Trophoblast cell (in vitro differentiated cells and primary cell): ENCODE data around the gene PRM3. TPM values are rescaled to one million over a fixed set of nuclear protein-coding genes. Genes with fewer than 3 reads are reported as not detected.

ENCODE experiments used
- DNase-seq, 2 donors: peaks; one replicate each; pipeline ENCODE4 v3.0.0-alpha.2; 2016
- H2AFZ ChIP-seq: 2 replicates; pipeline ENCODE4 v1.6.1; 2013; ENCODE audit warnings: low read length, moderate library complexity, mild to moderate bottlenecking; ENCODE audit not compliant: insufficient read depth, poor library complexity
- H2AK5ac ChIP-seq: 2 replicates; pipeline ENCODE4 v1.6.1; 2013; ENCODE audit warnings: mild to moderate bottlenecking, low read length
- H2BK120ac ChIP-seq: 2 replicates; pipeline ENCODE4 v1.6.1; 2013; ENCODE audit warnings: low read length, mild to moderate bottlenecking, moderate library complexity; ENCODE audit not compliant: insufficient read depth, poor library complexity
- H2BK12ac ChIP-seq: 2 replicates; pipeline ENCODE4 v1.6.1; 2013; ENCODE audit warnings: mild to moderate bottlenecking, low read length, moderate library complexity
- H2BK5ac ChIP-seq: 2 replicates; pipeline ENCODE4 v1.6.1; 2013; ENCODE audit warnings: low read length, low read depth, moderate library complexity, mild to moderate bottlenecking; ENCODE audit not compliant: poor library complexity
- H3K14ac ChIP-seq: 2 replicates; pipeline ENCODE4 v1.6.1; 2013; ENCODE audit warnings: mild to moderate bottlenecking, low read length
- H3K18ac ChIP-seq: 2 replicates; pipeline ENCODE4 v1.6.1; 2013; ENCODE audit warnings: mild to moderate bottlenecking, low read length
- H3K23ac ChIP-seq: 2 replicates; pipeline ENCODE4 v1.6.1; 2013; ENCODE audit warnings: low read length
- H3K27ac ChIP-seq: 2 replicates; pipeline ENCODE4 v1.5.1; 2013; ENCODE audit warnings: low read depth, mild to moderate bottlenecking, inconsistent platforms, low read length, moderate library complexity
- H3K27me3 ChIP-seq: 2 replicates; pipeline ENCODE4 v1.6.1; 2013; ENCODE audit warnings: inconsistent platforms, mild to moderate bottlenecking, low read length, moderate library complexity; ENCODE audit not compliant: insufficient read depth
- H3K36me3 ChIP-seq, 2 experiments: 1 replicate in 1 of 2; 2 replicates in 1 of 2; pipeline ENCODE4 v1.6.1; 2013; ENCODE audit warnings: low read length in 2 of 2, mild to moderate bottlenecking in 2 of 2, moderate library complexity in 1 of 2; ENCODE audit not compliant: insufficient read depth in 2 of 2, control insufficient read depth in 1 of 2
- H3K4ac ChIP-seq: 2 replicates; pipeline ENCODE4 v1.6.1; 2013; ENCODE audit warnings: low read depth, mild to moderate bottlenecking, low read length, moderate library complexity
- H3K4me1 ChIP-seq, 2 experiments: 1 replicate in 1 of 2; 2 replicates in 1 of 2; pipeline ENCODE4 v1.6.1; 2013; ENCODE audit warnings: low read length in 2 of 2, mild to moderate bottlenecking in 2 of 2, moderate library complexity in 1 of 2; ENCODE audit not compliant: insufficient read depth in 2 of 2, control insufficient read depth in 1 of 2
- H3K4me2 ChIP-seq: 2 replicates; pipeline ENCODE4 v1.6.1; 2013; ENCODE audit warnings: inconsistent platforms, mild to moderate bottlenecking, low read length, moderate library complexity
- H3K4me3 ChIP-seq: 2 replicates; pipeline ENCODE4 v1.5.1; 2013; ENCODE audit warnings: mild to moderate bottlenecking, low read depth, low read length, inconsistent platforms
- H3K79me1 ChIP-seq: one replicate; pipeline ENCODE4 v1.6.1; 2013; ENCODE audit warnings: low read length
- H3K79me2 ChIP-seq: 2 replicates; pipeline ENCODE4 v1.6.1; 2013; ENCODE audit warnings: low read length, mild to moderate bottlenecking; ENCODE audit not compliant: control insufficient read depth, insufficient read depth, poor library complexity
- H3K9ac ChIP-seq: 2 replicates; pipeline ENCODE4 v1.6.1; 2013; ENCODE audit warnings: mild to moderate bottlenecking, low read length
- H3K9me3 ChIP-seq: 2 replicates; pipeline ENCODE4 v1.6.1; 2013; ENCODE audit warnings: low read depth, mild to moderate bottlenecking, control low read depth, inconsistent platforms, low read length; ENCODE audit not compliant: insufficient read depth
- H4K12ac ChIP-seq: 2 replicates; pipeline ENCODE4 v1.6.1; 2013; ENCODE audit warnings: low read depth, mild to moderate bottlenecking, low read length, moderate library complexity
- H4K8ac ChIP-seq: 2 replicates; pipeline ENCODE4 v1.6.1; 2013; ENCODE audit warnings: low read depth, mild to moderate bottlenecking, low read length, moderate library complexity
- H4K91ac ChIP-seq: one replicate; pipeline ENCODE4 v1.6.1; 2013; ENCODE audit warnings: low read depth, mild to moderate bottlenecking, low read length, moderate library complexity
- WGBS: extraction: QIAGEN DNeasy Blood & Tissue Kit; methylation state at CpG from one replicate; pipeline ENCODE4 v1.1.7; 2013; ENCODE audit warnings: missing lambda C conversion rate; ENCODE audit not compliant: insufficient read length, insufficient coverage; ENCODE audit errors: extremely low coverage; 5-methylcytosine and 5-hydroxymethylcytosine counted together
- polyA plus RNA-seq: library from polyadenylated mRNA; stranded (reverse); fragments of 200-250 nt; gene quantifications from 2 replicates; pipeline ENCODE4 v1.2.3, GENCODE V29; 2013

The PRM3 gene, protein sequence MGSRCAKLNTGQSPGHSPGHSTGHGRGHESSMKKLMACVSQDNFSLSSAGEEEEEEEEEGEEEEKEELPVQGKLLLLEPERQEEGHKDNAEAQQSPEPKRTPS
- not detected in 2 replicates for polyA plus RNA-seq

DNA sequence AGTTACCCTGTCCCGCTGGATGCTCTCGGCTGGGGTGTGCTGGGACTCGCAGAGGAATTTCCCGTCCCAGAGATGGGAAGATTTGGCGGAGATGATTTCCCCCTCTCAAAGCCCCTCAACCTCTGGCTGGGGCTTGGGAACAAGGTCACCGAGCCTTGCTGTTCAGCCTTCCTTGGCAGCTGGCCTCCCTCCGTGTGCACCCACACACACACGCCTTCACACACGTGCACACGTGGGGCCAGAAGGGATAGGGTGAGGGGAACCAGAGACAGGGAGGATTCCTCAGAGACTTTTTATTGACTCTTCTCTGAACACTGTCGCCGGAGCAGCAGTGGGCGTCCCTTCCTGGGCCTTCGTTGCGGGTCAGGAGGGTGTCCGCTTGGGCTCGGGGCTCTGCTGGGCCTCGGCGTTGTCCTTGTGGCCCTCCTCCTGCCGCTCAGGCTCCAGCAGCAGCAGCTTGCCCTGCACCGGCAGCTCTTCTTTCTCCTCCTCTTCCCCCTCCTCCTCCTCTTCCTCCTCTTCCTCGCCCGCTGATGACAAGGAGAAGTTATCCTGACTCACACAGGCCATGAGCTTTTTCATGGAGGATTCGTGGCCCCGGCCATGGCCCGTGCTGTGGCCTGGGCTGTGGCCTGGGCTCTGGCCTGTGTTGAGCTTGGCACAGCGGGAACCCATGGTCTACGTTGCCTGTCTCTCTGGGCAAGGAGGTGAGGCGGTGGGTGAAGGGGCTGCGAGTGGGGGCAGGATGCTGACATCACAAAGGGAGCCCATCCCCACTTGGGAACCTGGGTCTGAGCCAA is at the start of gene PRM3:
Gene PRM3 (minus strand): TSS at position 709 of the 800 bp plus-strand sequence. CDS start 34 bp downstream, at position 675.
- Histone ChIP-seq H3K79me2 (no peaks in the 10 kb centered on the region), H3K27ac (no peak within 1 kb of the TSS), H3K23ac (no peak within 1 kb of the TSS), H3K4me1 (peaks cover 0 to 5% of the 10 kb centered on the region in 2 experiments), H3K9ac (no peak within 1 kb of the TSS), H2BK12ac (no peak within 1 kb of the TSS), H3K4ac (no peak within 1 kb of the TSS), H2AFZ (no peak within 1 kb of the TSS), H3K14ac (no peak within 1 kb of the TSS), H3K79me1 (no peaks in the 10 kb centered on the region), H3K27me3 (no peaks in the 10 kb centered on the region), H2BK120ac (no peak within 1 kb of the TSS), H4K12ac (no peak within 1 kb of the TSS), H3K9me3 (peaks cover 2% of the 10 kb centered on the region), H3K36me3 (no peaks in the 10 kb centered on the region), H3K18ac (no peak within 1 kb of the TSS), H3K4me3 (no peak within 1 kb of the TSS), H2AK5ac (peak within 1 kb of the TSS; percentile 36), H3K4me2 (no peak within 1 kb of the TSS), H4K91ac (peak within 1 kb of the TSS; percentile 20), H4K8ac (no peak within 1 kb of the TSS), H2BK5ac (no peak within 1 kb of the TSS)
- no CpG with 5 or more reads among the region's 30 CpGs for WGBS
- DNase-seq = no peak

DNA sequence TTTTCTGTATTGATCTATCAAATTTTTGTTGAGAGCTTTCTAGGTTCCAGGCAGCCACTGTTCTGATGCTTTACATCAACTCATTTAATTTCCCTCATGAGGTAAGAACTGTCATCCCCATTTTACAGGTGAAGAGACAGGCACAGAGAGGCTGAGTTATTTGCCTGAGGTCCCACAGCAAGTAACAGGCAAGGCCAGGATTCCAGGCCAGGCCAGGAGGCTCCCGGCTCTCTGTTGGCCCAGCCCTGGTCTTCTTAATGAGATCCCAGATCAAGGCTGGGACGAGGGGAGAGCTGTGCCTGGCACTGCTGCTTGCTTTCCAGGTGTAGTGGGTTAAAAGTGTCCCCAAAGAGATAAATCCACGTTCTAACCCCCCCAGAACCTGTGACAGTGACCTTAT is 49.4 kb upstream of the PRM3 start:
- Histone ChIP-seq H2BK5ac (no peak overlapping the region), H2AFZ (no peak overlapping the region), H3K4me2 (no peak overlapping the region), H3K23ac (no peak overlapping the region), H3K4ac (no peak overlapping the region), H3K27ac (no peak overlapping the region), H3K36me3 (no peaks in the 10 kb centered on the region), H2BK120ac (no peak overlapping the region), H3K79me1 (peaks cover 12% of the 10 kb centered on the region), H3K4me3 (no peak overlapping the region), H3K9me3 (no peaks in the 10 kb centered on the region), H4K12ac (no peak overlapping the region), H3K4me1 (peaks cover 14 to 20% of the 10 kb centered on the region in 2 experiments), H3K9ac (no peak overlapping the region), H3K27me3 (no peaks in the 10 kb centered on the region), H4K8ac (no peak overlapping the region), H2AK5ac (no peak overlapping the region), H2BK12ac (peak overlapping the region; percentile 37), H4K91ac (peak overlapping the region; percentile 39), H3K14ac (no peak overlapping the region), H3K79me2 (no peaks in the 10 kb centered on the region), H3K18ac (no peak overlapping the region)
- WGBS = no CpG with 5 or more reads among the region's 3 CpGs
- no peak for DNase-seq

DNA sequence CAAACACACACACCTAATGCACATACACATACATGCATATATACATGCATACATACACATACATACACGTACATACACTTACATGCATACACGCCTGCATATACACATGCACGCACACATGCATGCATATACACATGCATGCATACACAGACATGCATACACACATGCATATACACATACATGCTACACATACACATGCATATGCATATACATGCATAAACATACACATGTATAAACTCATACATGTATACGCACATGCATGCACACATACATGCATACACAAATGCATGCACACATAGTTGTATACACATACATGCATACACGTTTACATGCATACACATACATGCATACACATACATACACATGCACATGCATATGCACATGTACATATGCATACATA is 48.2 kb upstream of the PRM3 start:
- peaks cover 5% of the 10 kb centered on the region for H3K79me1 ChIP-seq
- H2AFZ ChIP-seq = no peak overlapping the region
- WGBS = no CpG with 5 or more reads among the region's 5 CpGs
- H3K18ac ChIP-seq = no peak overlapping the region
- H3K4me3 ChIP-seq = no peak overlapping the region
- H2AK5ac ChIP-seq = no peak overlapping the region
- no peaks in the 10 kb centered on the region for H3K9me3 ChIP-seq
- no peak overlapping the region for H3K27ac ChIP-seq
- H3K4me1 ChIP-seq = peaks cover 11 to 14% of the 10 kb centered on the region in 2 experiments
- no peak overlapping the region for H3K4ac ChIP-seq
- H2BK12ac ChIP-seq = no peak overlapping the region
- H4K91ac ChIP-seq = no peak overlapping the region
- H4K12ac ChIP-seq = no peak overlapping the region
- H3K27me3 ChIP-seq = no peaks in the 10 kb centered on the region
- no peak overlapping the region for H3K23ac ChIP-seq
- no peak overlapping the region for H2BK5ac ChIP-seq
- no peak overlapping the region for H4K8ac ChIP-seq
- DNase-seq = no peak
- H3K9ac ChIP-seq = no peak overlapping the region
- no peaks in the 10 kb centered on the region for H3K36me3 ChIP-seq
- H3K14ac ChIP-seq = no peak overlapping the region
- H3K79me2 ChIP-seq = no peaks in the 10 kb centered on the region
- H2BK120ac ChIP-seq = no peak overlapping the region
- H3K4me2 ChIP-seq = no peak overlapping the region

DNA sequence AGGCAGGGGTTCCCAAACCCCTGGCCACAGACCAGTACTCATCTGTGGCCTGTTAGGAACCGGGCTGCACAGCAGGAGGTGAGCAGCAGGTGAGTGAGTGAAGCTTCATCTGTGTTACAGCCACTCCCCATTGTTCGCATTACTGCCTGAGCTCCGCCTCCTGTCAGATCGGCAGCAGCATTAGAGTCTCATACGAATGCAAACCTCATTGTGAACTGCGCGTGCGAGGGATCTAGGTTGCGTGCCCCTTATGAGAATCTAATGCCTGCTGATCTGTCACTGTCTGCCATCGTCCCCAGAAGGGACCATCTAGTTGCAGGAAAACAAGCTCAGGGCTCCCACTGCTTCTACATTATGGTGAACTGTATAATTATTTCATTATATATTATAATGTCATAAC is 46.7 kb upstream of the PRM3 start:
- Histone ChIP-seq H4K8ac (no peak overlapping the region), H3K9ac (no peak overlapping the region), H3K27me3 (no peaks in the 10 kb centered on the region), H3K4me3 (no peak overlapping the region), H3K79me1 (peaks cover 16% of the 10 kb centered on the region), H2AK5ac (no peak overlapping the region), H4K12ac (no peak overlapping the region), H3K23ac (no peak overlapping the region), H3K18ac (no peak overlapping the region), H3K14ac (no peak overlapping the region), H2AFZ (no peak overlapping the region), H4K91ac (no peak overlapping the region), H3K4ac (no peak overlapping the region), H3K79me2 (peaks cover 2% of the 10 kb centered on the region), H3K27ac (no peak overlapping the region), H3K4me2 (no peak overlapping the region), H3K4me1 (peaks cover 19 to 28% of the 10 kb centered on the region in 2 experiments), H3K36me3 (no peaks in the 10 kb centered on the region), H2BK12ac (no peak overlapping the region), H2BK5ac (no peak overlapping the region), H3K9me3 (no peaks in the 10 kb centered on the region), H2BK120ac (no peak overlapping the region)
- no peak for DNase-seq
- no CpG with 5 or more reads among the region's 10 CpGs for WGBS
